HL-60 (cell line): ENCODE results near the gene MLLT3.
A peak's percentile ranks its signal among the peaks of the same experiment; 100 is the strongest.

Source experiments
- DNase-seq, 2 experiments: peaks; one replicate each; pipeline ENCODE4 v3.0.0-alpha.2; 2010 to 2020; ENCODE audit warnings: low read depth in 1 of 2, low spot score in 1 of 2
- H3K27ac ChIP-seq: fragments of 250-450 bp; sonication (Bioruptor Pico); replicated peaks from 2 replicates; pipeline ENCODE4 v1.5.1; 2020; ENCODE audit warnings: mild to moderate bottlenecking, moderate library complexity
- H3K27me3 ChIP-seq: fragments of 250-450 bp; sonication (Bioruptor Pico); 2 replicates; pipeline ENCODE4 v1.5.1; 2021; ENCODE audit warnings: mild to moderate bottlenecking, moderate library complexity; ENCODE audit not compliant: insufficient read depth, poor library complexity, severe bottlenecking
- H3K4me3 ChIP-seq: replicated peaks from 2 replicates; pipeline ENCODE4 v1.5.1; 2011; ENCODE audit warnings: mild to moderate bottlenecking, control low read depth, low read length; ENCODE audit not compliant: insufficient read depth
- CTCF ChIP-seq: IDR thresholded peaks from one replicate; pipeline ENCODE4 v1.5.1; 2011; ENCODE audit warnings: low read length, control low read depth, inconsistent platforms; ENCODE audit not compliant: insufficient read depth
- GABPA ChIP-seq: IDR thresholded peaks from 2 replicates; pipeline ENCODE4 v1.6.1; 2012; ENCODE audit warnings: low read depth
- POLR2AphosphoS5 ChIP-seq: IDR thresholded peaks from 2 replicates; pipeline ENCODE4 v1.6.1; 2012; ENCODE audit warnings: low read depth
- REST ChIP-seq: IDR thresholded peaks from 2 replicates; pipeline ENCODE4 v1.6.1; 2012; ENCODE audit warnings: low read depth; ENCODE audit not compliant: insufficient replicate concordance
- SPI1 ChIP-seq: IDR thresholded peaks from 2 replicates; pipeline ENCODE4 v1.6.1; 2012; ENCODE audit warnings: low read depth, mild to moderate bottlenecking, borderline replicate concordance

MLLT3 gene

GRCh38 chr9:20625003-20625349 lies 2.7 kb upstream of the MLLT3 start:
- Histone ChIP-seq H3K4me3 (no peak overlapping the region), H3K27ac (no peak overlapping the region), H3K27me3 (no peaks in the 10 kb centered on the region)
- TF ChIP-seq POLR2AphosphoS5: no peak
- TF ChIP-seq REST: no peak
- no peak for TF ChIP-seq GABPA
- TF ChIP-seq CTCF: no peak
- no peak for TF ChIP-seq SPI1
- no peak for DNase-seq

GRCh38 chr9:20624201-20625002 lies 2.1 kb upstream of the MLLT3 start:
- peak in 1 of 2 experiments; percentile 37 for DNase-seq
- Histone ChIP-seq H3K27ac (no peak overlapping the region), H3K4me3 (peak overlapping the region; percentile 71), H3K27me3 (no peaks in the 10 kb centered on the region)
- no peak for TF ChIP-seq REST
- peak; percentile 11 for TF ChIP-seq CTCF

GRCh38 chr9:20623748-20624124 lies 1.4 kb upstream of the MLLT3 start:
- Histone ChIP-seq H3K27ac (no peak overlapping the region), H3K4me3 (peak overlapping the region; percentile 71), H3K27me3 (no peaks in the 10 kb centered on the region)
- TF ChIP-seq POLR2AphosphoS5 (no peak), SPI1 (peak; percentile 63; the same call in 1 of the 2 replicates)
- DNase-seq: no peak

GRCh38 chr9:20623021-20623747 lies 885 bp upstream of the MLLT3 start:
- Histone ChIP-seq H3K4me3 (peak overlapping the region; percentile 71), H3K27me3 (no peaks in the 10 kb centered on the region), H3K27ac (no peak overlapping the region)
- no peak for TF ChIP-seq REST
- no peak for TF ChIP-seq GABPA
- TF ChIP-seq POLR2AphosphoS5: no peak
- no peak for TF ChIP-seq SPI1
- no peak for TF ChIP-seq CTCF
- no peak for DNase-seq
